Measurements from ENCODE around the gene RAB39B.
"Not testable (repeated sequence)": the region's sequence is repeated elsewhere in the genome, so short reads cannot be mapped to it uniquely, and the experiment has no call there.

The RAB39B gene

GRCh38 chrX:155235891-155236290 is 28.4 kb downstream of the RAB39B start:
- TF ChIP-seq, protein P1, sequence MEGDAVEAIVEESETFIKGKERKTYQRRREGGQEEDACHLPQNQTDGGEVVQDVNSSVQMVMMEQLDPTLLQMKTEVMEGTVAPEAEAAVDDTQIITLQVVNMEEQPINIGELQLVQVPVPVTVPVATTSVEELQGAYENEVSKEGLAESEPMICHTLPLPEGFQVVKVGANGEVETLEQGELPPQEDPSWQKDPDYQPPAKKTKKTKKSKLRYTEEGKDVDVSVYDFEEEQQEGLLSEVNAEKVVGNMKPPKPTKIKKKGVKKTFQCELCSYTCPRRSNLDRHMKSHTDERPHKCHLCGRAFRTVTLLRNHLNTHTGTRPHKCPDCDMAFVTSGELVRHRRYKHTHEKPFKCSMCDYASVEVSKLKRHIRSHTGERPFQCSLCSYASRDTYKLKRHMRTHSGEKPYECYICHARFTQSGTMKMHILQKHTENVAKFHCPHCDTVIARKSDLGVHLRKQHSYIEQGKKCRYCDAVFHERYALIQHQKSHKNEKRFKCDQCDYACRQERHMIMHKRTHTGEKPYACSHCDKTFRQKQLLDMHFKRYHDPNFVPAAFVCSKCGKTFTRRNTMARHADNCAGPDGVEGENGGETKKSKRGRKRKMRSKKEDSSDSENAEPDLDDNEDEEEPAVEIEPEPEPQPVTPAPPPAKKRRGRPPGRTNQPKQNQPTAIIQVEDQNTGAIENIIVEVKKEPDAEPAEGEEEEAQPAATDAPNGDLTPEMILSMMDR (IDR thresholded peaks at IDR 0.05; ENCODE audit: low read depth, low read length): no peak
- no peak for DNase-seq (ENCODE audit: extremely low read depth, low read depth)

- TF ChIP-seq, protein P1 (IDR thresholded peaks at IDR 0.05; ENCODE audit: low read depth, low read length): no peak
- DNase-seq (ENCODE audit: extremely low read depth, low read depth): no peak
Observed at GRCh38 chrX:155231163-155231562, 33.1 kb downstream of the RAB39B start.

DNA sequence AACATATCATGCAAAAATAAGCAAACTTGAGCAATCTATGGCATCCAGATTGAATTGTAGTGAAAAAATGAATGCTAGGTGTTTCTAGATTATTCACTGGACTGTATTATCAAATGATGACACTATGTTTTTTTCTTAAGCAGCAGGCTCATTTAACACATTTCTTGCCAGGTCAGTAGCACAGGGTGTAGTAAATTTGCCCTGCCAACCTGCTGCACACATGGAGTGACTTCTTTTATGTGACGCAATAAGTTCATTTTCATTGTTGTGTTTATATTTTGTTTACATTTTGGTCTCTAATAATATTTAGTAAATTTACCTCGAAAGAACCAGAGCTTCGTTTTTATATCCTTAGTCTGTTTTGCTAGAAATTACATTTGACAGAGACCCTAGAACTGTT is 38.5 kb downstream of the RAB39B start:
- TF ChIP-seq, protein P1 (IDR thresholded peaks at IDR 0.05; ENCODE audit: low read depth, low read length): no peak

GRCh38 chrX:155223746-155224145 is 40.5 kb downstream of the RAB39B start:
- DNase-seq (ENCODE audit: extremely low read depth, low read depth): not testable (repeated sequence)

More for the DNA sequence above, 38.5 kb downstream of the RAB39B start:
- DNase-seq (ENCODE audit: extremely low read depth, low read depth): no peak

DNA sequence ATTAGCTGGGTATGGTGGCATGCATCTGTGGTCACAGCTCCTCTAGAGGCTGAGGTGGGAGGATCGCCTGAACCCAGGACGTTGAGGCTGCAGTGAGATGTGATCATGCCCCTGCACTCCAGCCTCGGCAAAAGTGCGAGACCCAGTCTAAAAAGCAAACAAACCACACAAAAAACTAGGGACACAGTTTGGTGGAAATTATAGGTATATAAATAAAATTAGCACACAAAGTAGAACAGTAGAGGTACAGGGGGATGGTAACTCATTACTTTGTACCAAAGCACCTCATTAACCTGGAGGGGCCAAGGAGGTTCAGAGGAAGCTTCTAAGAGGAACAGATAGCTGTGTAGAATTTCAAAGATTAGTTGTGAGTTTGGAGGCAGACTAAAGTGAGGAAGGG is 42.9 kb downstream of the RAB39B start:
- no peak for DNase-seq (ENCODE audit: extremely low read depth, low read depth)
- TF ChIP-seq, protein P1 (IDR thresholded peaks at IDR 0.05; ENCODE audit: low read depth, low read length): no peak

DNA sequence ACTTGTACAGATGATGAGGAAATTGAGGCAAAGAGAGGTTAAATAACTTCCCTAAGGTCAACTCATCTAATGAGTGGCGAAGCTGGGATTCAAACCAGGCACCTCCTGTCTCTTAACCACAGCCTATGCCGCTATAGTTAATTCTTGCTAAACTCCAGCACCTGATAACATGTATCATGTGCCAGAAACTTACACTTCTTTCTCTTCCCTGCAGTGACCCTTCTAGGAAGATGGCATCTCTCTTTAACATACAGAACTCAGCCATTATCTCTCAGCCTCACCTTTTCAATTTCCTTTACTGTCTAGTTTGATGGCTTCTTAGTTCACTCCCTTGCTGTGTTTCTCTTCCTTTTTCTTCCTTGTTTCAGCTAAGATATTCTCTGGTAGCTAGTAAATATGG is 45.5 kb downstream of the RAB39B start:
- TF ChIP-seq, protein P1 (IDR thresholded peaks at IDR 0.05; ENCODE audit: low read depth, low read length): no peak

GRCh38 chrX:155216940-155217440 is 47.3 kb downstream of the RAB39B start:
- DNase-seq (ENCODE audit: extremely low read depth, low read depth): no peak
- TF ChIP-seq, protein P1 (IDR thresholded peaks at IDR 0.05; ENCODE audit: low read depth, low read length): no peak

More for the DNA sequence above, 45.5 kb downstream of the RAB39B start:
- DNase-seq (ENCODE audit: extremely low read depth, low read depth): no peak

All from AG09319 (cell line).